ENCODE results near the gene TSPEAR.

DNA sequence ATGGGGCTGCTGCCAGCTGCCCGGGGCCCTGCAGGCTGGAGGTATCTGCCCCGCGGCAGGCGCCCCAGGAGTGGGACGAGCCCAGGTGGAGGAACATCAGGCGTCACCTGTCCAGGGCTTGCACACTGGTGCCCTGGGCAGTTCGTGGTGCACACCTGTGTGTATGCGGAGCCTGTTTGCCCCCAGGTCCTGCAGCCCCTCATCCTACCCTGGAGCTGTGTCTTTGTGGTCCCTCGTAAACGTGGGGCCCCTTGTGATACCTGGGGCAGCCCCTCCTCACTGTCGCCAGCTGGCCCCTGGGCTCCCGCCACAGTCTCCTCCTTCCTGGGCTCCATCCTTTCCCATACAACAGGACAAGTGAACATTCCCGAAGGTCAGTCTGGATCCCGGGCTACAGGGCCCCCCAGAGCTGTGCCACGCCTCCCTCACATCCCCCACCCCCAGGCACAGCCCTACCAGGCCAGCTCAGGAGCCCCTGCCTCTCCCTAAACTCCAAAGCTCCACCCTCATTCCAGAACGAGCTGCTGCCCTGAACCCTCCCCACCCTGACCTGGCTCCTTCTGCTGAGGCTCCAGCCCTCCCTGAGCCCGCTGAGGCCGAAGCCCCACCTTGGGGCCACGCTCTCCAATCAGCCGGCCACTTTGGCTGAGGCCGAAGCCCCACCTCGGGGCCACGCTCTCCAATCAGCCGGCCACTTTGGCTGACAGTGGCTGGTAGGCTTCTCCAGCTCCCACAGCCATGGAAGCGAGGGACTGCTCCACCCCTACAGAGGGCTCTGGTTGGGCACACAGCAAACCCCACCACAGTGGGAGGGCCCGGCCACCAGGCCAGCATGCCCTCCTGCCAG lies 47.6 kb upstream of the TSPEAR start:
- TF ChIP-seq, protein P1, sequence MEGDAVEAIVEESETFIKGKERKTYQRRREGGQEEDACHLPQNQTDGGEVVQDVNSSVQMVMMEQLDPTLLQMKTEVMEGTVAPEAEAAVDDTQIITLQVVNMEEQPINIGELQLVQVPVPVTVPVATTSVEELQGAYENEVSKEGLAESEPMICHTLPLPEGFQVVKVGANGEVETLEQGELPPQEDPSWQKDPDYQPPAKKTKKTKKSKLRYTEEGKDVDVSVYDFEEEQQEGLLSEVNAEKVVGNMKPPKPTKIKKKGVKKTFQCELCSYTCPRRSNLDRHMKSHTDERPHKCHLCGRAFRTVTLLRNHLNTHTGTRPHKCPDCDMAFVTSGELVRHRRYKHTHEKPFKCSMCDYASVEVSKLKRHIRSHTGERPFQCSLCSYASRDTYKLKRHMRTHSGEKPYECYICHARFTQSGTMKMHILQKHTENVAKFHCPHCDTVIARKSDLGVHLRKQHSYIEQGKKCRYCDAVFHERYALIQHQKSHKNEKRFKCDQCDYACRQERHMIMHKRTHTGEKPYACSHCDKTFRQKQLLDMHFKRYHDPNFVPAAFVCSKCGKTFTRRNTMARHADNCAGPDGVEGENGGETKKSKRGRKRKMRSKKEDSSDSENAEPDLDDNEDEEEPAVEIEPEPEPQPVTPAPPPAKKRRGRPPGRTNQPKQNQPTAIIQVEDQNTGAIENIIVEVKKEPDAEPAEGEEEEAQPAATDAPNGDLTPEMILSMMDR (conservative IDR thresholded peaks at IDR 0.05; ENCODE audit: low read length): no peak
- TF ChIP-seq EZH2phosphoT487 (IDR thresholded peaks at IDR 0.05; ENCODE audit: borderline replicate concordance, low read depth, low read length): no peak

Measured in OCI-LY7 (cell line).